K562 (cell line): ENCODE data around the gene WBP1. TPM values are rescaled to one million over a fixed set of nuclear protein-coding genes. Genes with fewer than 3 reads are reported as not detected.

Experiments used
- ATAC-seq: fragments of 200-7000 bp; cut with Tn5 transposase; 3 replicates; pipeline ENCODE4 v1.9.1; 2020; ENCODE audit warnings: moderate library complexity
- BruUV-seq: library from RNA; stranded (reverse); fragments of 400-500 nt; replicated peaks from 2 replicates; lab custom pipeline; 2021; lab: Mats Ljungman, UMichigan
- CTCF ChIA-PET: fragments of 300-600 bp; formaldehyde crosslinking; extraction: SDS; loops from one replicate; lab custom pipeline; 2021; ENCODE audit warnings: low intra/inter-chr PET ratio; lab: Yijun Ruan, JAX
- POLR2A ChIA-PET: fragments of 300-600, 350-650 bp; sonication (Branson Sonifier 250); formaldehyde crosslinking; extraction: SDS; loops from one replicate; lab custom pipeline; 2021; ENCODE audit warnings: antibody characterized with exemption, inconsistent platforms; lab: Yijun Ruan, JAX
- DNase-seq, 4 experiments: peaks; one replicate each; pipeline versions ENCODE4 v3.0.0 to v3.0.0-alpha.2; 2011 to 2018; ENCODE audit warnings: low spot score in 3 of 4, mixed read lengths in 3 of 4; ENCODE audit errors: extremely low read depth in 1 of 4
- FAIRE-seq: peaks from 2 replicates; lab custom pipeline; 2011; peaks lifted over from hg19 to GRCh38; lab: Jason Lieb, UNC
- H2AFZ ChIP-seq: 2 replicates; pipeline ENCODE4 v1.6.0; 2011; ENCODE audit warnings: low read depth, low read length, control low read depth, inconsistent platforms
- H3K27ac ChIP-seq: fragments of 200-600 bp; 3 replicates; pipeline ENCODE4 v1.8.0; 2011; ENCODE audit warnings: low read depth, mild to moderate bottlenecking, control low read depth, inconsistent platforms, low read length, moderate library complexity, mixed read lengths; ENCODE audit errors: extremely low read depth
- H3K27me3 ChIP-seq, 2 experiments: fragments of 300-600 bp in 1 of 2; 2 replicates in 1 of 2; 3 replicates in 1 of 2; pipeline versions ENCODE4 v1.6.0 to v1.8.0; 2011; ENCODE audit warnings: inconsistent platforms in 2 of 2, low read length in 2 of 2, mild to moderate bottlenecking in 1 of 2, mixed read lengths in 1 of 2, moderate library complexity in 1 of 2; ENCODE audit not compliant: control insufficient read depth in 2 of 2, insufficient read depth in 2 of 2
- H3K36me3 ChIP-seq: fragments of 300-600 bp; 3 replicates; pipeline ENCODE4 v1.8.0; 2011; ENCODE audit warnings: mild to moderate bottlenecking, low read length, inconsistent platforms; ENCODE audit not compliant: control insufficient read depth, insufficient read depth
- H3K4me1 ChIP-seq, 2 experiments: fragments of 200-600 bp in 1 of 2; replicated peaks in 1 of 2; 2 replicates in 1 of 2; 3 replicates in 1 of 2; pipeline versions ENCODE4 v1.5.1 to v1.8.0; 2011; ENCODE audit warnings: inconsistent platforms in 2 of 2, low read length in 2 of 2, mild to moderate bottlenecking in 1 of 2, mixed read lengths in 1 of 2, moderate library complexity in 1 of 2; ENCODE audit not compliant: control insufficient read depth in 2 of 2, insufficient read depth in 2 of 2
- H3K4me2 ChIP-seq: 2 replicates; pipeline ENCODE4 v1.6.1; 2011; ENCODE audit warnings: low read length, control low read depth, inconsistent platforms, mixed read lengths; ENCODE audit not compliant: insufficient read depth
- H3K4me3 ChIP-seq: fragments of 200-600 bp; sonication (generic), shearing (Covaris generic); 2 replicates; pipeline ENCODE4 v1.5.1; 2016; ENCODE audit warnings: control low read depth, inconsistent platforms
- H3K79me2 ChIP-seq: fragments of 200-600 bp; 3 replicates; pipeline ENCODE4 v1.8.0; 2011; ENCODE audit warnings: low read length, inconsistent platforms; ENCODE audit not compliant: control insufficient read depth, insufficient read depth
- H3K9ac ChIP-seq, 2 experiments: 2 replicates each; pipeline versions ENCODE4 v1.6.0 to v1.6.1; 2011; ENCODE audit warnings: low read depth in 2 of 2, low read length in 2 of 2, control low read depth in 1 of 2, inconsistent platforms in 1 of 2, mild to moderate bottlenecking in 1 of 2, mixed read lengths in 1 of 2; ENCODE audit not compliant: insufficient read depth in 1 of 2
- H3K9me1 ChIP-seq: one replicate; pipeline ENCODE4 v1.6.0; 2011; ENCODE audit warnings: inconsistent platforms, mild to moderate bottlenecking, low read length, moderate library complexity; ENCODE audit not compliant: control insufficient read depth, insufficient read depth
- H3K9me3 ChIP-seq: replicated peaks from 2 replicates; pipeline ENCODE4 v1.5.1; 2011; ENCODE audit warnings: low read depth, low read length, inconsistent platforms; ENCODE audit not compliant: control insufficient read depth, insufficient read depth
- H4K20me1 ChIP-seq: replicated peaks from 2 replicates; pipeline ENCODE4 v1.6.1; 2011; ENCODE audit warnings: low read length, inconsistent platforms, mixed read lengths; ENCODE audit not compliant: control insufficient read depth, insufficient read depth
- CBX1 ChIP-seq: sonication (generic); IDR thresholded peaks from 2 replicates; pipeline ENCODE4 v1.6.1; 2016; ENCODE audit warnings: antibody characterized with exemption, low read depth, mild to moderate bottlenecking
- CC2D1A ChIP-seq: fragments of 450-650 bp; IDR thresholded peaks from 2 replicates; pipeline ENCODE4 v1.6.1; 2017; ENCODE audit warnings: mild to moderate bottlenecking
- DACH1 ChIP-seq: fragments of 450-650 bp; IDR thresholded peaks from 2 replicates; pipeline ENCODE4 v1.6.1; 2018; ENCODE audit not compliant: partially characterized antibody
- GTF2E2 ChIP-seq: fragments of 200-800 bp; sonication (Bioruptor generic); IDR thresholded peaks from 2 replicates; pipeline ENCODE4 v1.6.1; 2016; ENCODE audit warnings: missing genetic modification characterization, missing compliant biosample characterization
- KAT7 ChIP-seq: sonication (generic); formaldehyde crosslinking; IDR thresholded peaks from 2 replicates; pipeline ENCODE4 v1.8.0; 2022; ENCODE audit warnings: missing genetic modification reagents, mild to moderate bottlenecking, borderline replicate concordance
- MAFF ChIP-seq: IDR thresholded peaks from 2 replicates; pipeline ENCODE4 v1.6.1; 2012; ENCODE audit warnings: low read length, improper control_type of control experiment
- MCM5 ChIP-seq: fragments of 450-650 bp; IDR thresholded peaks from 2 replicates; pipeline ENCODE4 v1.6.1; 2016; ENCODE audit warnings: low read depth
- MYNN ChIP-seq, 2 experiments: sonication (generic); formaldehyde crosslinking in 1 of 2; IDR thresholded peaks; 2 replicates each; pipeline versions ENCODE4 v1.5.0 to v1.6.1; 2016 to 2020; ENCODE audit warnings: antibody characterized with exemption in 1 of 2, missing genetic modification reagents in 1 of 2
- NFIC ChIP-seq: fragments of 450-650 bp; IDR thresholded peaks from 2 replicates; pipeline ENCODE4 v1.6.1; 2017; ENCODE audit warnings: mild to moderate bottlenecking, inconsistent platforms
- NFYB ChIP-seq: IDR thresholded peaks from 2 replicates; pipeline ENCODE4 v1.6.1; 2011; ENCODE audit warnings: mild to moderate bottlenecking, moderate library complexity; ENCODE audit not compliant: insufficient read length; ENCODE audit errors: extremely low read depth
- SFPQ ChIP-seq: fragments of 200-400 bp; formaldehyde crosslinking; IDR thresholded peaks from 2 replicates; pipeline ENCODE4 v1.6.1; 2017; ENCODE audit warnings: mild to moderate bottlenecking, low read depth, low read length, moderate library complexity
- TARDBP ChIP-seq: fragments of 450-650 bp; IDR thresholded peaks from 2 replicates; pipeline ENCODE4 v1.6.1; 2016
- ZFP30 ChIP-seq: fragments of 250-450 bp; sonication (Bioruptor Pico); IDR thresholded peaks from 2 replicates; pipeline ENCODE4 v1.8.0; 2022; ENCODE audit warnings: moderate library complexity, mild to moderate bottlenecking, inconsistent platforms, borderline replicate concordance
- ZNF146 ChIP-seq: IDR thresholded peaks from one replicate; pipeline ENCODE4 v1.6.1; 2018; ENCODE audit warnings: missing compliant biosample characterization; ENCODE audit not compliant: unreplicated experiment
- ZNF274 ChIP-seq: IDR thresholded peaks from 2 replicates; pipeline ENCODE4 v1.6.1; 2011; ENCODE audit warnings: low read depth, mild to moderate bottlenecking, low read length, moderate library complexity, borderline replicate concordance
- WGBS: fragments of 100-300 bp; shearing (Covaris generic); methylation state at CpG from one replicate; pipeline ENCODE4 v1.1.6; 2016; ENCODE audit warnings: low coverage, mixed read lengths; ENCODE audit not compliant: insufficient coverage; ENCODE audit errors: missing lambda C conversion rate; 5-methylcytosine and 5-hydroxymethylcytosine counted together
- in situ Hi-C: fragments of 300-500 bp; cut with MboI; formaldehyde crosslinking; loops from 4 replicates; pipeline ENCODE4 v1.15.0; 2018; ENCODE audit warnings: inconsistent platforms, mixed read lengths
- intact Hi-C: fragments of 100-400 bp; cut with micrococcal nuclease; formaldehyde crosslinking; loops from 2 replicates; pipeline ENCODE4 v1.14.2; 2022
- polyA plus RNA-seq, 8 experiments: library from polyadenylated mRNA; depleted of rRNA in 4 of 8; stranded (reverse) in 5 of 8; unstranded in 3 of 8; fragments of >200 nt; fragmentation: Nextera tagmentation in 2 of 8; fragmentation: Illumina TruSeq in 1 of 8; extraction: Ambion mirVana in 2 of 8; extraction: Trizol in 1 of 8; gene quantifications; 2 replicates each; pipeline versions ENCODE4 v1.2.1 to v1.2.3, GENCODE V29; 2011 to 2014; ENCODE audit warnings: inconsistent platforms in 1 of 8, missing spikeins in 1 of 8
- total RNA-seq, 7 experiments: library from RNA; depleted of rRNA in 6 of 7; stranded (reverse); fragments of >200 nt in 6 of 7; fragmentation: Illumina TruSeq in 2 of 7; extraction: Trizol in 2 of 7; gene quantifications; 2 replicates each; pipeline versions ENCODE4 v1.2.1 to v1.2.3, GENCODE V29; 2011 to 2021; ENCODE audit warnings: low replicate concordance in 1 of 7
- TF ChIP-seq, protein P1 (sequence below): sonication (generic); formaldehyde crosslinking; IDR thresholded peaks from 2 replicates; pipeline ENCODE4 v1.8.0; 2022; ENCODE audit warnings: missing genetic modification reagents, mild to moderate bottlenecking, borderline replicate concordance

Gene WBP1
- total and polyA plus RNA-seq, 9 of the 15 experiments (the other 6 are each of a cell fraction or from before 2014, with no cell fraction given), result 1.9 to 27.7 (median 14.2) TPM

GRCh38 chr2:74424139-74424992 lies 33.9 kb upstream of the WBP1 start:
- DNase-seq (no peak), FAIRE-seq (no peak), ATAC-seq (no peak)
- peaks cover 2 to 8% of the 10 kb centered on the region in 2 experiments; a peak in 2 of 5 replicates for H3K27me3 ChIP-seq
- H3K4me3 ChIP-seq, result no peak overlapping the region
- intact Hi-C loops (loop anchor here (5.0 kb wide), 1 partner anchor 163 kb away; no protein-coding TSS in a partner anchor), in situ Hi-C loops (no loop called here)
- no TSS peak for BruUV-seq
- H3K9me1 ChIP-seq, result no peaks in the 10 kb centered on the region
- H3K9ac ChIP-seq, result no peak overlapping the region
- no peaks in the 10 kb centered on the region for H3K9me3 ChIP-seq
- H2AFZ ChIP-seq, result no peak overlapping the region
- H4K20me1 ChIP-seq, result no peaks in the 10 kb centered on the region
- H3K4me2 ChIP-seq, result no peak overlapping the region
- CTCF ChIA-PET, result no interaction called here
- peaks cover 5 to 22% of the 10 kb centered on the region in 2 experiments; a peak in 3 of 5 replicates for H3K4me1 ChIP-seq
- H3K27ac ChIP-seq, result no peak overlapping the region
- 16% methylated on average over 5 of the region's 5 CpGs for WGBS
- POLR2A ChIA-PET, result interaction anchor here (0.5 to 0.7 kb wide), 3 partner anchors 47 to 604 kb away, joined by 3 read pairs; no protein-coding TSS in a partner anchor
- no peaks in the 10 kb centered on the region for H3K36me3 ChIP-seq
- no peaks in the 10 kb centered on the region for H3K79me2 ChIP-seq
- no peak for TF ChIP-seq DACH1
- no peak for TF ChIP-seq GTF2E2 (tag)
- no peak for TF ChIP-seq MCM5
- TF ChIP-seq, protein P1, sequence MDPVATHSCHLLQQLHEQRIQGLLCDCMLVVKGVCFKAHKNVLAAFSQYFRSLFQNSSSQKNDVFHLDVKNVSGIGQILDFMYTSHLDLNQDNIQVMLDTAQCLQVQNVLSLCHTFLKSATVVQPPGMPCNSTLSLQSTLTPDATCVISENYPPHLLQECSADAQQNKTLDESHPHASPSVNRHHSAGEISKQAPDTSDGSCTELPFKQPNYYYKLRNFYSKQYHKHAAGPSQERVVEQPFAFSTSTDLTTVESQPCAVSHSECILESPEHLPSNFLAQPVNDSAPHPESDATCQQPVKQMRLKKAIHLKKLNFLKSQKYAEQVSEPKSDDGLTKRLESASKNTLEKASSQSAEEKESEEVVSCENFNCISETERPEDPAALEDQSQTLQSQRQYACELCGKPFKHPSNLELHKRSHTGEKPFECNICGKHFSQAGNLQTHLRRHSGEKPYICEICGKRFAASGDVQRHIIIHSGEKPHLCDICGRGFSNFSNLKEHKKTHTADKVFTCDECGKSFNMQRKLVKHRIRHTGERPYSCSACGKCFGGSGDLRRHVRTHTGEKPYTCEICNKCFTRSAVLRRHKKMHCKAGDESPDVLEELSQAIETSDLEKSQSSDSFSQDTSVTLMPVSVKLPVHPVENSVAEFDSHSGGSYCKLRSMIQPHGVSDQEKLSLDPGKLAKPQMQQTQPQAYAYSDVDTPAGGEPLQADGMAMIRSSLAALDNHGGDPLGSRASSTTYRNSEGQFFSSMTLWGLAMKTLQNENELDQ (CRISPR knock-in tag), result no peak
- TF ChIP-seq ZNF146 (CRISPR knock-in tag), result no peak
- no peak for TF ChIP-seq TARDBP
- no peak for TF ChIP-seq NFYB
- no peak for TF ChIP-seq CC2D1A
- TF ChIP-seq NFIC, result no peak
- TF ChIP-seq MAFF, result no peak
- no peak for TF ChIP-seq ZNF274
- no peak for TF ChIP-seq ZFP30 (CRISPR knock-in tag)
- TF ChIP-seq SFPQ, result no peak
- no peak for TF ChIP-seq KAT7
- TF ChIP-seq MYNN (IDR thresholded peaks at IDR 0.05), result no peak
- no peak for TF ChIP-seq MYNN (CRISPR knock-in tag; IDR thresholded peaks at IDR 0.05)
- TF ChIP-seq CBX1, result no peak
